NCI-H187 (cell line): ENCODE results near the gene SSR3.

Experiments
- DNase-seq, 2 experiments: peaks; one replicate each; lab custom pipeline; 2025; lab: John Stamatoyannopoulos, UW

The SSR3 gene

DNA sequence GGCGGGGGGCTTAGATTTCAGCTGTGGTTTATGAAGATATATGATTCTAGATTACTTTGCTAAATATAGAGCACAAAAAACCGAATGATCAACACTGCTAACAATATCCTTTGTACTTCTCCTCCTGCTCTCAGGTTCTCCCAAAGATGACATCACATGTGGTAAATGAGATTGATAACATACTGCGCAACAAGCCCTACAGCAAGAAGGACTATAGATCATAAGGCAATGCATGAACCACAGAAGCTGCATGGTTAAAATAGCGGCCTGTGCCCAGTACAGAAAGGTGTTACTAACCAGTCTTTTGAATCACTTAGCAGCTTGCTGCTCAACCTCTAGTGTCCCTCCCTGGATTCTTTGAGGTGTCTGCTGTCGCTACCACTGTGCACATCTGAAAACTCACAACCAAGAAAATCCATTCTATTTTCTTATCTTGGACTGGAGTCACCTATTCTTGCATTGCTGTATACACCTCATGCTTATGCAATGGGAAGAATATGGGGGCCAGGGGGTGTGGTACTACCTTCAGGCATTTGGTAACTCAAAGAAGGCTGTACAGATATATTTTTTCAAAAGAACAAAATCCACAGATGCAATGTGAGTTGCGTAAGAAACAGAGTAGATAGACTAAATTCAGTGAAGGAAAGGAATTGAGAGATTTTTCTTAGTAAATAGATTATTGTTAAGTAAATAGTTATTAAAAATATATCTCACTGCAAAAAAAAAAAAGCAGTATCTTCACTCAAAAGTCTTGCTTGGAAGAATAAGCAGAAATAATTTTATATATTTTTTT is 18.2 kb downstream of the SSR3 start:
- no peak for DNase-seq

DNA sequence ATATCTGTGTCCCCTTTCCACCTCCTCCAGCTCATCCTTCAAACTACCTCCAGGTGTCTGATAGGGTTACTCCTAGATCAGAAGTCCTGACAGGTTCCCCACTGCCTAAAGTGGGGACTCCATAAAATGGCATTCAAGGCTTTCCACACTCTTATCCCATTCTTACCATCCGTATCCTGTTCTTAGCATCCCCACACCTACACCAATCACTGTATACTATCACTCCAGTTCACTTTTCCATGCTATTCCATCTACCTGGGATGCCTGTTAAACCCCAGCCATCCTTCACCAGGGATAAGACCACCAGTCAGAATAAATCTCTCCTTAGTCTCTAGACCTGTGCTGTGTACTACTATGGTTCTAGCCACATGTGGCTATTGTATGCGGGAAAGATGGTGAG is 19.1 kb downstream of the SSR3 start:
- DNase-seq = no peak

GRCh38 chr3:156535162-156535627 is 19.7 kb downstream of the SSR3 start:
- DNase-seq = no peak

- no peak for DNase-seq
Observed at GRCh38 chr3:156533205-156533604, 21.7 kb downstream of the SSR3 start.

DNA sequence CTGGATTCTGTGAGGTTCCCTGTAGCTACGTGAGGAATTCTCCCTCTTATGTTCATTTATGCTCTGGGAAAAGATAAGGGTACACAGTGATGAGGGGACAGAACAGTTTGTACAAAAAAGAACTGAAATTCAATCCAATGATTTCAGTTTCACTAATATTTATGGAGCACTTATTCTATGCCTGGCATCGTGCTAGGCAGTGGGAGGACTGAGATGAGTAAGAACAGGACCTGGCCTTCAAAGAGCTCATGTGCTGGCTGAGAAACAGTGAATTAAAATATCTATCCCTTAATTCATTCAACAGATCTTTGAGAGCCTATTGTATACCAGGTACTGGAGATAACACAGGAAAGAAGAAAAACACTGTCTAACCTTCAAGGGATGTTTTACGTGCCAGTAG is 22.2 kb downstream of the SSR3 start:
- DNase-seq = no peak

DNA sequence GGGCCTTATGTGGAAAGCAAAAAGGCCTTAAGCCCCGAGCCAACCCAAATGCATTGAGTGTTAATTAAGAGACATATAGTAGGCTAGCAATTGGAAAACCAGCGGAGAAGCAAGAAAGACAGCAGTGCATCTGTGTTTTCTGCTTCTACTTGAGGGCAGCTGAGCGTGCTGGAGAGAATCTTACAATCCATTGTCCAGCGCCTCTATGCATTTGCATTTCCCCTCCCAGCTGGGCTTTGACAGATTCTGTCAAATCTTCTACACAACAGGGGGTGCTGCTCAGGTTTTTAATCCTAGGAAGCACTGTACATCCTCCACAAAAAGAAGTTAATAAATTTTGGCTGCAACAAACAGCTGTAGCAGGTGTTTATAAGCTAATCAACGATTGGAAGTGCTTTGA is 23.9 kb downstream of the SSR3 start:
- no peak for DNase-seq

- no peak for DNase-seq
Observed at GRCh38 chr3:156527060-156527459, 27.9 kb downstream of the SSR3 start.

GRCh38 chr3:156525808-156526207 is 29.1 kb downstream of the SSR3 start:
- DNase-seq = no peak

DNA sequence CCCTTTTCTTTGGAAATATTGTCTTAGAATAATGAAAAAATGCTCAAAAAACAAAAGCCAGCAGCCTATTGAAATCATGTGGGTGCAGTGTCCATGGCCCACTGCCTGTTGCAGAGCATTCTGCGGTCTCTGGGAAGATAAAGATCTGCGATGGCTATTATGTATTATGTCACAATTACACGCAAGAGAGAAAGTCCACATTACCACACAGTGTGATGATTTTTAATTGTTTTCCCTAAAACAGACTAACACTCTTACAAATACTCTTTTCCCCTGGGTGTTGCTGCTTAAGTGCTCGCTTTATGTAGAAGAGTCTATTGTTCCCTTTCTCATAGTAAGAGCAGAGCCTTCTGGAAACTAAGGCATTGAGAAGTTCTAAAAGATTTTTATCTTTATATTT is 32.2 kb downstream of the SSR3 start:
- no peak for DNase-seq

- no peak for DNase-seq
Observed at GRCh38 chr3:156519758-156520162, 35.2 kb downstream of the SSR3 start.

GRCh38 chr3:156518726-156519125 is 36.2 kb downstream of the SSR3 start:
- no peak for DNase-seq

GRCh38 chr3:156516961-156517360 is 38.0 kb downstream of the SSR3 start:
- no peak for DNase-seq

DNA sequence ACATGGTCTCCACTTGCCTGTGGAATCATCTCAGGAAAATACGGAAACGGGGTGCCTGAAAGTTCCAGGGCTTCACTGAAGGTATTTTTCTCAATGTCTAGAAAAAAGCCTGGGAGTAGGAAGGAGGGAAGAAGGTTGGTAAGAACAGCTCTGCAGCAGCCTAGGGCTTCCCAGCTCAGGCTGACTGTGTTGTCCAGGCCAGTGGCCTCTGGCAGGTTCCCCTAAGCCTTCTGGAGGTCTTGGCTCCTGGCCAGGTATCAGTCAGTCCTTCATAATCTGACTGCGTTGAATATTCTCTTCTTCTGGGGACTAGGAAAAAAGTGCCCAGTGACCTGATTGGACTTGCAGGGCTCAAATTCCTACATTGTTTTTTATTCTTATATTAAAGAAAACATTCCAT is 38.6 kb downstream of the SSR3 start:
- no peak for DNase-seq

DNA sequence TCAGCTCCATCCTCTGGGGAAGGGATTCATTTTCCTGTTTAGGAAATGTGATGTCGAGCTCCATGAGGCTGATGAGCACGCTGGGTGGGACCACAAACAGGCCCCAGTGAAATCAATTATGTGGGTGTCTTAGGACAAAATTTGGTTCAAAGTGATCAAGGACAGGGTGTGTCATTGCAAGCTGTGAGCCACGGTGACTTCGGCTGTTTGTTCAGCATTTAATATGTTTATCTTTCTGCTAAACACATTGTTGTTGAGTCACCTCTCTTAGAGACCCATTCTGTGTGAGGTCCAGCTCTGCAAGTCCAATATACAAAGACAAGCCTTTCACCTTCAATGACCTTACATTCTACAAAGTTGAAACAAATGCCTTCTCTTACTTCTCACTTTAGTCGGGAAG is 41.3 kb downstream of the SSR3 start:
- no peak for DNase-seq

- DNase-seq = no peak
Observed at GRCh38 chr3:156511987-156512677, 42.8 kb downstream of the SSR3 start.

DNA sequence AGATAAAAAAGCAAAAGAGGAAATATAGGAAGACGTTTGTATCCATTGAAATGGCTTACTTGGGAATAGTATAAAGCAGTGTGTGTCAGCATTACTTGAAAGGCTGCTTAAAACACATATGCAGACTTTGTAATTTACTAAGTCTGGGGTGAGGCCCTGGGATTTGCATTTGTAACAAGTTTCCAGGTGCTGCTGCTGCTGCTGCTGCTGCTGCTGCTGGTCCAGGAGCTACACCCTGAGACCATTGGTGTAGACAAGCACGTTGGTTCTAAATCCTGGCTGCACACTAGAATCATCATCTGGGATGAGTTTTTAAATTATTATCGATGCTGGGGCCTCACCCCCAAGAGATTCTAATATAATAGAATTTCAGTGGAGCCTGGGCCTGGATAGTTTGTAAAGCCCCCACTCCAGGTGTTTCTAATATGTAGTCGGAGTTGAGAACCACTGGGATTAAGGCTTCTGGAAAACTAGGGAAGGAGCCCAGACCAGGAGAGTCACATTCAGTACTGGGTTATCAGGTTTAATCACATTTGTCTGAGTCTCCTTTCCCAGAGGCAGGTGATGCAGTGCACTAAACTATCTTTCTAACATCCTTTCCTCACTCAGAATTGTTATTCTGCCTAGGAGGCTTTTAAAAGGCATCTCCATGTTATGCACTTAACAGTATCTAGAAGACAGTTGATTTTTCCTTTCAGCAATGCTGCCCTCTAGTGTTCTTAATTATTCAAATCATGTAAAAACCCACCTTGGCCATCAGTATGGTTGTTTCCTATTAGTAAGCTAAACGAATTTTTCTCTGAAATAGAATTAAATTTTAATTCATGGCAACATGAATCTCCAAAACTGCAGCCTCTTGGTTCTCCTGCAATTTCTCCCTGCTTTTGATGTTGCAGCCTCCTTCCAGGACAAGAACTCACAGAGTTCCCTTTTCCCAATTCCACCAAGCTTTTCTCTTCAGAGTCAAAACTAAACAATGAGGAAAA is 45.4 kb downstream of the SSR3 start:
- DNase-seq = peak in 1 of 2 experiments; percentile 28

DNA sequence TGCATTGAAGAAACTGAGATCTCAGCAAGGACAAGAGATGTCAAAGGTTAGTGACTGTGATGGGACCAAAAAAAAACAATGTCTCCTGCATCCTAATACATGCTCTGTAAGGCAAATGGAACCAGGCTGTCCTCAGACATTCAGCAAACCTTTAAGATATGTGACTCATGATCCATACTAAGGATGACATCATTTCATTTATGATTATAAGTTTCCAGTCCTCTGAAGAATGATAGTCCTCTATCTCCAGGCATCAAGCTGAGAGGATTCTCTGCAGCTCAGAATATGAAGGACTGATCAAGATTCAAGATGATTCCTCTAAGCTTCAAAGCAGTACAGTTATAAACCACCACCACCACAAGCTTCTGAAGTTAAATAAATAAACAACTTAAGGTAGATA is 47.6 kb downstream of the SSR3 start:
- DNase-seq = no peak

- no peak for DNase-seq
Observed at GRCh38 chr3:156498307-156498706, 56.6 kb downstream of the SSR3 start.

DNA sequence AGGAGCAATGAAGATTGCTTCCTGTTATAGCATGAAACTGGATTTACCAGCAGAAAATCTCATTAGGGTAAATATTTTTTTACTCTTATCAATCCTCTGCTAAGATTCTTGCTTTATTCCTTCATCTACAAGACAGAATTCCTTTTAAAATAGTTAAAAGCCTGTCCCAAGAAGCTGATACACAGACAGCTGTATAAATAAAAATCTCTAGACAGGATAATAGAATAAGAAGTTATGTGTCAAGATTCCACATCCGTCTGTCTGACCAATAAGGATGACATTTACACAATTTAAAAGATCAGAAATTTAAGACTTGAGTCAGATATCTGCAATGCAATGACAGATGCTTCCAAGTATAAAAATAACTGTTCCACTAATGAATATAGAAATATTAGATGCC is 57.6 kb downstream of the SSR3 start:
- no peak for DNase-seq

DNA sequence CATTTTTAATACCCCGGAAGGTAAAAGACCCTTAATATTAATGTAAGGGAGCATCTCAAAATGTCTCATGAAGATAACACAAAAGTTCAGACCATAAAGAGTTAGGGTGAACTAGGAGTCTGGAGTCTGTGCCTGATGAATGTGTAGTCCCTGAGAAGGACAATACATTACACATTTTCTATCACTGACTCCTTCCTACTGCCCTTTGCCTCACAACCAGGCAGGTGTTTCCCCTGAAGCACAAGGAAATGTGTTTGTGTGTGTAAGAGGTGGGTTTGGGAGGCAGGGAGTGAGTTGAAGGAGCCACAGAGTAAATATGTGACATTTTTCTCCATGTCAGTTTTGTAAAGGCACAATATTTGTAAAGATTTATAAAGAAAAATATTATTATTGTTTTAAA is 59.1 kb downstream of the SSR3 start:
- DNase-seq = no peak

DNA sequence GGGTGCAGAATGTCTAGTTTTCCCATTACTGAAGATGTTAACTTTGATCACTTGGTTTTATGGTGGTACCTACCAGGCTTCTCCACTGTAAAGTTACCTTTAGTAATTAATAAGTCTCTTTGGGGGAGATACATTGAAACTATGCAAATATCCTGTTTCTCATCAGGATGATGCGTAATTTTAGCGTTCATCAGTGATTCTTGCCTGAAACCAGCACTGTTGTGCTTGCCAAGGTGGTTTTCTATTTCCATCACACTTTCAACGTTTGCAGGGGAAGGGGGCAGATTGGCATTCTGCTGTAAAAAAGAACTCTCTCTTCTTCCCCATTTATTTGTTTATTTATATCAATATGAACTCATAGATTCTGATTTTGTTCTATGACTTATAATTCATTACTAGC is 61.0 kb downstream of the SSR3 start:
- no peak for DNase-seq

- DNase-seq = no peak
Observed at GRCh38 chr3:156492801-156493261, 62.1 kb downstream of the SSR3 start.
